Body of pancreas (tissue), 4 donors: Measurements from ENCODE around the gene SEMA4D. TPM values are rescaled to one million over a fixed set of nuclear protein-coding genes. Genes with fewer than 3 reads are reported as not detected.

Source experiments
- ATAC-seq: fragments of 150-250 bp; one replicate; pipeline ENCODE4 v1.9.1; 2016
- DNase-seq, 4 donors: peaks; one replicate each; pipeline ENCODE4 v3.0.0-alpha.2; 2019
- H3K27ac ChIP-seq, 4 donors: fragments of 200-600 bp; sonication (generic); 1 replicate in 3 of 4; 2 replicates in 1 of 4; pipeline versions ENCODE4 v1.5.1 to v1.6.1; 2016 to 2019; ENCODE audit warnings: mild to moderate bottlenecking in 1 of 4, mixed read lengths in 1 of 4, moderate library complexity in 1 of 4
- H3K27me3 ChIP-seq, 2 donors: fragments of 200-600 bp; sonication (generic); one replicate each; pipeline ENCODE4 v1.6.0; 2016; ENCODE audit warnings: mild to moderate bottlenecking in 1 of 2
- H3K36me3 ChIP-seq, 2 donors: fragments of 200-600 bp; sonication (generic); replicated peaks in 1 of 2; 2 replicates each; pipeline ENCODE4 v1.5.1; 2016; ENCODE audit warnings: low read depth in 2 of 2; ENCODE audit not compliant: insufficient read depth in 1 of 2
- H3K4me1 ChIP-seq: fragments of 200-600 bp; sonication (generic); one replicate; pipeline ENCODE4 v1.6.0; 2016
- H3K4me3 ChIP-seq, 2 donors: fragments of 200-600 bp; sonication (generic); 1 replicate in 1 of 2; 2 replicates in 1 of 2; pipeline ENCODE4 v1.5.1; 2016 to 2019
- H3K9me3 ChIP-seq, 3 donors: fragments of 200-600 bp; sonication (generic); 1 replicate in 2 of 3; 2 replicates in 1 of 3; pipeline ENCODE4 v1.5.1; 2016
- CTCF ChIP-seq, 7 experiments: fragments of 450-650 bp in 4 of 7; fragments of 200-600 bp in 3 of 7; sonication (generic) in 3 of 7; IDR thresholded peaks; one replicate each; pipeline ENCODE4 v1.5.1; 2016 to 2019; ENCODE audit warnings: antibody characterized with exemption in 7 of 7
- POLR2A ChIP-seq, 3 donors: fragments of 450-650 bp; IDR thresholded peaks; one replicate each; pipeline ENCODE4 v1.6.1; 2016; ENCODE audit warnings: antibody characterized with exemption in 3 of 3, mild to moderate bottlenecking in 2 of 3
- WGBS, 2 donors: methylation state at CpG; one replicate each; pipeline ENCODE4 v1.1.5; 2017; 5-methylcytosine and 5-hydroxymethylcytosine counted together
- intact Hi-C: fragments of 100-400 bp; cut with DNase I; formaldehyde crosslinking; loops from one replicate; pipeline ENCODE4 v1.15.1; 2023
- total RNA-seq, 2 donors: library from RNA; depleted of rRNA; stranded (reverse); fragments of >200 nt; gene quantifications; one replicate each; pipeline ENCODE4 v1.1.0, GENCODE V29; 2016

SEMA4D gene
- total RNA-seq, 2 donors from 2014 or later = 15.6 to 18.1 TPM

GRCh38 chr9:89388084-89388867, 109.6 kb downstream of the SEMA4D start:
- Histone ChIP-seq H3K27ac (peak overlapping the region in 1 of 4 donors; percentile 34), H3K4me3 (no peak overlapping the region), H3K36me3 (peaks cover 0 to 7% of the 10 kb centered on the region in 2 donors), H3K27me3 (no peaks in the 10 kb centered on the region), H3K9me3 (no peaks in the 10 kb centered on the region), H3K4me1 (peaks cover 25% of the 10 kb centered on the region)
- intact Hi-C loops = no loop called here
- WGBS, 2 donors = 89% methylated on average over 10 to 19 of the region's 19 CpGs
- DNase-seq (peak in 3 of 4 donors; percentile 20 to 72 (median 35)), ATAC-seq (peak; percentile 19)
- TF ChIP-seq CTCF (IDR thresholded peaks at IDR 0.05) (no peak), POLR2A (IDR thresholded peaks at IDR 0.05) (no peak)

DNA sequence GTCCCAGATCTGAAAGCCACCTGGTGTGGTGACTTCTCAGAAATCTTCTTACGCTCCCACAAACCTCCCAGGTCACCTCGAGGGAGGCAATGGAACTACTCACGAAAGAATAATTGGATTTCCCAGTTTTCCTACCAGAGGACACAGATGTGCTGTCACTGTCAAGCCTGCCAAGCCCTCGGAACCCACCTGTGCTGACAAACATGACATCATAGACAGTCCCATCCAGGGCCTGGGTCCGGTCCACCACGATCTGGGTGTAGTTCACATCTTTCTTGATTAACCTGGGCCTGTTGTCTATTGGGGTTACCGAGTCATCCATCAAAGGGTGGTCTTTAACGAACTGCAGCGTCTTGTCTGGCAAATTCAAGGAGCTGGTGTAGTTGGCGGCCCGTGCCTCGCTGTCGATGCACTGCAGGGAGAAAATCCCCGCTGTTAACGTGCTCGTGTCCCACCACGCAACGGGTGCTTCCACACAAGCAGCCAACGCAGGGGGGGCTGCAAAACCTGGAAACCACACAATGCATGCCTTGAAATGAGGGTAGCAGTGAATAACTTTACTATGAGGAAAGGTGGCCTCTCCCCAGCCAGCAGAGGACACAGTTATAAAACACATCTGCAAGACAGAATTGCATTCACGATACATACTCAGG, 110.6 kb downstream of the SEMA4D start:
- no peak overlapping the region for H3K27ac ChIP-seq

DNA sequence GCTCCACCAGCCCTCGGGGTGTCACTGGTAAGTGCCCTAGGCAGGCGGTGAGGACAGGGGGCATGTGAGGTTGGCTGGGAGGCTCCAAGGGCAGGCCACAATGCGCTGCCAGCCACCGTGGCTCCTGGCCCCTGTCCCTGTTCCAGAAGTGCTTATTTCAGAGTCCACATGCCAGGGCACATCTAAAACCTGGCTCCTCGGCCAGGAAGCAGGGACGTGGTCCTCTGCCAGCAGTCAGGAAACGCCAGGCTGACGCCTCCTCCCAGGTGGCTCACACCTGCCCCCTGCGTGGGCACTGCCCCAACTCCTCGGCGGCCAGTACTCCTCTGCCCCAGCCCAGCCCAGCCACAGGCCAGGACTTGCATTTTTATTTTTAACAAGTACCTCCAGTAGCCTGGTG, 111.1 kb downstream of the SEMA4D start:
- Histone ChIP-seq H3K4me1 (peaks cover 23% of the 10 kb centered on the region), H3K27ac (no peak overlapping the region), H3K36me3 (peaks cover 0 to 7% of the 10 kb centered on the region in 2 donors), H3K27me3 (no peaks in the 10 kb centered on the region), H3K9me3 (no peaks in the 10 kb centered on the region), H3K4me3 (no peak overlapping the region)
- WGBS, 2 donors = 58 to 61% methylated on average over 7 to 11 of the region's 11 CpGs
- TF ChIP-seq POLR2A (IDR thresholded peaks at IDR 0.05) = no peak
- peak in 1 of 7 experiments; percentile 22 for TF ChIP-seq CTCF (IDR thresholded peaks at IDR 0.05)
- DNase-seq (peak; percentile 53 to 94 (median 90)), ATAC-seq (peak; percentile 72)
- intact Hi-C loops = no loop called here

More for the DNA sequence above, 110.6 kb downstream of the SEMA4D start:
- Histone ChIP-seq H3K36me3 (peaks cover 0 to 7% of the 10 kb centered on the region in 2 donors), H3K9me3 (no peaks in the 10 kb centered on the region), H3K4me1 (peaks cover 25% of the 10 kb centered on the region), H3K27me3 (no peaks in the 10 kb centered on the region), H3K4me3 (no peak overlapping the region)
- intact Hi-C loops = no loop called here
- ATAC-seq (no peak), DNase-seq (no peak)
- 91% methylated on average over 19 to 20 of the region's 20 CpGs for WGBS, 2 donors
- TF ChIP-seq POLR2A (IDR thresholded peaks at IDR 0.05) (no peak), CTCF (IDR thresholded peaks at IDR 0.05) (no peak)

- intact Hi-C loops = no loop called here
- WGBS, 2 donors = 88 to 97% methylated on average over 11 of the region's 11 CpGs
- Histone ChIP-seq H3K4me1 (peaks cover 18% of the 10 kb centered on the region), H3K9me3 (no peaks in the 10 kb centered on the region), H3K27me3 (no peaks in the 10 kb centered on the region), H3K36me3 (peaks cover 0 to 7% of the 10 kb centered on the region in 2 donors), H3K4me3 (no peak overlapping the region), H3K27ac (no peak overlapping the region)
- DNase-seq = no peak
- no peak for TF ChIP-seq POLR2A (IDR thresholded peaks at IDR 0.05)
- TF ChIP-seq CTCF (IDR thresholded peaks at IDR 0.05) = no peak
- no peak for ATAC-seq
Observed at GRCh38 chr9:89386206-89386605, 111.7 kb downstream of the SEMA4D start.
